Upper lobe of left lung (tissue), 6 donors: Measurements from ENCODE around the gene HACD4. TPM values are rescaled to one million over a fixed set of nuclear protein-coding genes. Genes with fewer than 3 reads are reported as not detected.
"Not testable (repeated sequence)": the region's sequence is repeated elsewhere in the genome, so short reads cannot be mapped to it uniquely, and the experiment has no call there.

ENCODE experiments used
- ATAC-seq, 2 donors: fragments of 200-7000 bp; cut with Tn5 transposase; one replicate each; pipeline ENCODE4 v1.9.1; 2022; ENCODE audit warnings: mild to moderate bottlenecking in 2 of 2, moderate library complexity in 2 of 2; ENCODE audit not compliant: low FRiP score in 2 of 2
- DNase-seq, 2 donors: peaks; one replicate each; pipeline ENCODE4 v3.0.0-alpha.2; 2019 to 2020
- H3K27ac ChIP-seq, 4 donors: fragments of 200-600 bp; sonication (generic); one replicate each; pipeline ENCODE4 v1.5.1; 2016 to 2019
- H3K27me3 ChIP-seq, 4 donors: fragments of 200-600 bp; sonication (generic); one replicate each; pipeline ENCODE4 v1.5.1; 2017 to 2019
- H3K36me3 ChIP-seq, 4 donors: fragments of 200-600 bp; sonication (generic); one replicate each; pipeline ENCODE4 v1.5.1; 2016 to 2019
- H3K4me1 ChIP-seq, 4 donors: fragments of 200-600 bp; sonication (generic); one replicate each; pipeline ENCODE4 v1.5.1; 2018 to 2019
- H3K4me3 ChIP-seq, 4 donors: fragments of 200-600 bp; sonication (generic); one replicate each; pipeline ENCODE4 v1.5.1; 2017 to 2019; ENCODE audit warnings: mild to moderate bottlenecking in 2 of 4, moderate library complexity in 1 of 4
- H3K9me3 ChIP-seq, 4 donors: fragments of 200-600 bp; sonication (generic); one replicate each; pipeline ENCODE4 v1.5.1; 2018 to 2019
- CTCF ChIP-seq, 6 experiments: fragments of 450-650 bp in 4 of 6; fragments of 200-600 bp in 2 of 6; sonication (generic) in 2 of 6; IDR thresholded peaks; one replicate each; pipeline ENCODE4 v1.5.1; 2016 to 2019; ENCODE audit warnings: antibody characterized with exemption in 6 of 6
- EP300 ChIP-seq, 4 donors: sonication (generic); formaldehyde crosslinking; IDR thresholded peaks; one replicate each; pipeline ENCODE4 v1.5.1; 2017; ENCODE audit warnings: antibody characterized with exemption in 4 of 4, control low read depth in 2 of 4
- POLR2A ChIP-seq, 4 donors: fragments of 450-650 bp; IDR thresholded peaks; one replicate each; pipeline ENCODE4 v1.5.1; 2016 to 2017; ENCODE audit warnings: antibody characterized with exemption in 4 of 4, mild to moderate bottlenecking in 2 of 4
- POLR2AphosphoS5 ChIP-seq, 2 donors: sonication (generic); formaldehyde crosslinking; IDR thresholded peaks; one replicate each; pipeline ENCODE4 v1.5.1; 2017; ENCODE audit warnings: antibody characterized with exemption in 2 of 2
- WGBS, 2 donors: methylation state at CpG; one replicate each; pipeline ENCODE4 v1.1.5; 2017 to 2018; 5-methylcytosine and 5-hydroxymethylcytosine counted together
- total RNA-seq, 6 donors: library from RNA; depleted of rRNA in 4 of 6; stranded (reverse); fragments of >200 nt in 4 of 6; gene quantifications; one replicate each; pipeline versions ENCODE4 v1.1.0 to v1.2.1, GENCODE V29; 2016 to 2021
- donor health status: DM: no; HTN: no; CAD: no; lungs with moderate emphysema.
- donor health status: DM: no; HTN: yes; CAD: no; lungs with severe emphysema.

Gene HACD4
- total RNA-seq, 6 donors from 2014 or later = 2.7 to 17.7 (median 7.3) TPM

DNA sequence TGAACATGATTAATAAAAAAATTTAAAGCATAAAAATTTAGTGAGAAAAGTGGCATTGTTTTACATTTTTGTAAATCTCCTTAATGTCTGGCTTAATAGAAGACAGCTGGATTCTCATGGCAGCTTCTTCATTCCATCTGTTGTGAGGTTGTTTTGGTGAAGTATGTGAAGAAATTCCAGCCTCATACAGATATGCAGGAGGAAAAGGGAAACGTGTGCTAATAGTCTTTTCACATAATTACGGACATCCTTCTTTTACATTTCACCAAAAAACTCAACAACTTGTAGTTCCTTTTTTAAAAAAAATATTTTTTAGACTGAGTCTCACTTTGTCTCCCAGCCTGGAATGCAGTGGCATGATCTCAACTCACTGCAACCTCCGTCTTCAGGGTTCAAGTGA, 46.9 kb downstream of the HACD4 start:
- 49 to 59% methylated on average over 3 of the region's 3 CpGs for WGBS, 2 donors
- Histone ChIP-seq H3K36me3 (peaks cover 0 to 9% (median 0%) of the 10 kb centered on the region in 4 donors), H3K27ac (peak overlapping the region in 3 of 4 donors; percentile 3 to 60 (median 35)), H3K9me3 (no peaks in the 10 kb centered on the region), H3K4me3 (no peak overlapping the region), H3K27me3 (no peaks in the 10 kb centered on the region), H3K4me1 (peaks cover 20 to 26% (median 25%) of the 10 kb centered on the region in 4 donors)
- ATAC-seq = no peak
- no peak for TF ChIP-seq POLR2AphosphoS5 (IDR thresholded peaks at IDR 0.05)
- no peak for TF ChIP-seq EP300 (IDR thresholded peaks at IDR 0.05)
- TF ChIP-seq POLR2A (IDR thresholded peaks at IDR 0.05) = no peak
- no peak for TF ChIP-seq CTCF (IDR thresholded peaks at IDR 0.05)
- no peak for DNase-seq

- H3K36me3 ChIP-seq = peaks cover 0 to 11% (median 6%) of the 10 kb centered on the region in 4 donors
- no peak for DNase-seq
- TF ChIP-seq POLR2A (IDR thresholded peaks at IDR 0.05) (no peak), POLR2AphosphoS5 (IDR thresholded peaks at IDR 0.05) (no peak), EP300 (IDR thresholded peaks at IDR 0.05) (no peak), CTCF (IDR thresholded peaks at IDR 0.05) (no peak)
- H3K9me3 ChIP-seq = no peaks in the 10 kb centered on the region
- WGBS, 2 donors = 21 to 41% methylated on average over 2 of the region's 2 CpGs
- H3K4me1 ChIP-seq = peaks cover 16 to 24% (median 19%) of the 10 kb centered on the region in 4 donors
- peak in 1 of 2 donors; percentile 70 for ATAC-seq
- H3K27ac ChIP-seq = peak overlapping the region; percentile 34 to 72 (median 47)
- no peak overlapping the region for H3K4me3 ChIP-seq
- H3K27me3 ChIP-seq = no peaks in the 10 kb centered on the region
These were observed 50.0 kb downstream of the HACD4 start for GRCh38 chr9:20981486-20981885.

- TF ChIP-seq POLR2AphosphoS5 (IDR thresholded peaks at IDR 0.05) (no peak), CTCF (IDR thresholded peaks at IDR 0.05) (no peak), EP300 (IDR thresholded peaks at IDR 0.05) (no peak), POLR2A (IDR thresholded peaks at IDR 0.05) (no peak)
- peaks cover 16 to 24% (median 19%) of the 10 kb centered on the region in 4 donors for H3K4me1 ChIP-seq
- no peak for DNase-seq
- no peaks in the 10 kb centered on the region for H3K27me3 ChIP-seq
- H3K9me3 ChIP-seq = no peaks in the 10 kb centered on the region
- H3K36me3 ChIP-seq = peaks cover 0 to 9% (median 7%) of the 10 kb centered on the region in 4 donors
- 36 to 48% methylated on average over 3 of the region's 3 CpGs for WGBS, 2 donors
- no peak overlapping the region for H3K4me3 ChIP-seq
- ATAC-seq = peak in 1 of 2 donors; percentile 74
- H3K27ac ChIP-seq = peak overlapping the region; percentile 34 to 72 (median 47)
These were observed 50.5 kb downstream of the HACD4 start for GRCh38 chr9:20980832-20981455.

GRCh38 chr9:20978249-20978648, 53.2 kb downstream of the HACD4 start:
- ATAC-seq (no peak), DNase-seq (no peak)
- H3K4me1 ChIP-seq = peaks cover 10 to 24% (median 17%) of the 10 kb centered on the region in 4 donors
- 80 to 81% methylated on average over 2 of the region's 2 CpGs for WGBS, 2 donors
- no peaks in the 10 kb centered on the region for H3K9me3 ChIP-seq
- TF ChIP-seq POLR2AphosphoS5 (IDR thresholded peaks at IDR 0.05) = no peak
- TF ChIP-seq POLR2A (IDR thresholded peaks at IDR 0.05) = no peak
- no peak for TF ChIP-seq EP300 (IDR thresholded peaks at IDR 0.05)
- TF ChIP-seq CTCF (IDR thresholded peaks at IDR 0.05) = no peak
- H3K4me3 ChIP-seq = no peak overlapping the region
- no peak overlapping the region for H3K27ac ChIP-seq
- H3K27me3 ChIP-seq = no peaks in the 10 kb centered on the region
- peaks cover 0 to 9% (median 6%) of the 10 kb centered on the region in 4 donors for H3K36me3 ChIP-seq

GRCh38 chr9:20974191-20974938, 57.1 kb downstream of the HACD4 start:
- H3K9me3 ChIP-seq, ATAC-seq, H3K4me1 ChIP-seq, H3K36me3 ChIP-seq, H3K4me3 ChIP-seq, DNase-seq, H3K27me3 ChIP-seq: not testable (repeated sequence)
- H3K27ac ChIP-seq = peak overlapping the region in 2 of 4 donors; percentile 23 to 67
- 65 to 71% methylated on average over 2 of the region's 2 CpGs for WGBS, 2 donors

- WGBS, 2 donors = 72 to 84% methylated on average over 2 of the region's 2 CpGs
These were observed 58.0 kb downstream of the HACD4 start for GRCh38 chr9:20973246-20973947.

More at GRCh38 chr9:20973246-20973947, 58.0 kb downstream of the HACD4 start:
- ATAC-seq, H3K27me3 ChIP-seq, H3K4me3 ChIP-seq, H3K4me1 ChIP-seq, H3K9me3 ChIP-seq, H3K36me3 ChIP-seq, DNase-seq: not testable (repeated sequence)
- H3K27ac ChIP-seq = peak overlapping the region in 2 of 4 donors; percentile 23 to 67
